Measurements from ENCODE around the gene NSFL1C. TPM values are rescaled to one million over a fixed set of nuclear protein-coding genes. Genes with fewer than 3 reads are reported as not detected.
A peak's percentile ranks its signal among the peaks of the same experiment; 100 is the strongest.

Gene NSFL1C
- total RNA-seq, 6 experiments from 2014 or later: 40.8 to 53.5 (median 43.4) TPM

DNA sequence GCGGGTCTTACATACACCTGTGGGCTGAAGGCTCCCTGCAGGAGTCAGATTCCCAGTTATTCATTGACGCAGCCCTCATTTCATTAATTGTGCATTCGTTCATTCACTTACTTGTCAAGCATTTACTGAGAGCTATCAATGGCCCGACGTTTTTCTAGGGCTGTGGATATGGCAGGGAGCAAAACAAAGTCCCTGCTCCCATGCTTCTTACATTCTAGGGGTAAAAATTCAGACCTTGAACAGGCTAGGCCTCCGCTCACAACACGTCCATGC lies 369 bp upstream of the NSFL1C start:
- H3K27me3 ChIP-seq: no peaks in the 10 kb centered on the region
- peak overlapping the region in 2 of 3 donors; percentile 30 to 66 for H3K27ac ChIP-seq
- H3K4me1 ChIP-seq: peaks cover 0 to 24% (median 11%) of the 10 kb centered on the region in 4 donors
- H3K9me3 ChIP-seq: no peaks in the 10 kb centered on the region
- TF ChIP-seq CTCF (IDR thresholded peaks at IDR 0.05) (peak in 1 of 4 donors; percentile 22), POLR2A (IDR thresholded peaks at IDR 0.05) (no peak)
- WGBS (ENCODE audit: insufficient coverage, low coverage, low lambda C conversion rate, missing lambda C conversion rate): 6% methylated on average over 6 of the region's 7 CpGs
- peak overlapping the region; percentile 94 to 98 (median 96) for H3K4me3 ChIP-seq
- ATAC-seq (no peak), DNase-seq (no peak)
- peaks cover 0 to 9% (median 0%) of the 10 kb centered on the region in 4 donors for H3K36me3 ChIP-seq
- intact Hi-C loops (cut with DNase I): no loop called here

DNA sequence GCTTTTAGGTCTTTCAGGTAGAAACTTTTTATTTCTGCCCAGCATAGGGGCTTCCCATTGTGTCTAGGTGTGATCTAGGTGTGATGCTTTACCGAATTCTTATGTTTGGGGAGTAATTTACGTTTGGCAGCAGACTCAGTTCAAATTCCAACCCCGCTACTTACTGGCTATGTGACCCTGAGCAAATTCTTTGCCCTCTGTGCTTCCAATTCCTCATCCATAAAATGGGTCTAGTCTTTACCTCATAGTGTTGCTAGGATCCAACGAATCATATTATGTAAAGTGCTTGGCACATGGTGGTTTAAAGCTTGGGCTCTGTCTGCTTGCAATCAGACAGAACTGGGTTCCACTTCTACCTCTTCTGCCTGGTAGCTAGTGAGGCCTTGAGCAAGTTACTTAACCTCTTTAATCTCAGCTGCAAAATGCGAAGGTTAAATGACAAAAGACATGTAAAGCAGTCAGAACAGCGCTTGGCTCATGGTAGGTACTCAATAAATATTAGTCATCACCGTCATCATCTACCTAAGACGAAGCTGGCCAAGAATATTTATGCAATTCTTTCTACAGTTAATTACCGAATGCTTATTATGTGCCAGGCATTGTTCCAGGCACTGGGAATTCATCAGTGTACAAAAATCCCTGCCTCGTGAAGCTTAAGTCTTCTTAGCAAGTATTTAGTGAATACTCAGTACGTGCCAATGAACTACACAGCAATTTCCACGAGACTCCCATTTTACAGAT lies 1.0 kb downstream of the NSFL1C start:
- Histone ChIP-seq H3K4me3 (peak overlapping the region; percentile 94 to 98 (median 96)), H3K27ac (peak overlapping the region; percentile 60 to 78 (median 66)), H3K9me3 (no peaks in the 10 kb centered on the region), H3K27me3 (no peaks in the 10 kb centered on the region), H3K4me1 (peaks cover 0 to 24% (median 11%) of the 10 kb centered on the region in 4 donors), H3K36me3 (peaks cover 0 to 17% (median 0%) of the 10 kb centered on the region in 4 donors)
- intact Hi-C loops (cut with DNase I): no loop called here
- WGBS (ENCODE audit: insufficient coverage, low coverage, low lambda C conversion rate, missing lambda C conversion rate): 26% methylated on average over 12 of the region's 12 CpGs
- ATAC-seq (no peak), DNase-seq (no peak)
- TF ChIP-seq POLR2A (IDR thresholded peaks at IDR 0.05): no peak
- no peak for TF ChIP-seq CTCF (IDR thresholded peaks at IDR 0.05)

DNA sequence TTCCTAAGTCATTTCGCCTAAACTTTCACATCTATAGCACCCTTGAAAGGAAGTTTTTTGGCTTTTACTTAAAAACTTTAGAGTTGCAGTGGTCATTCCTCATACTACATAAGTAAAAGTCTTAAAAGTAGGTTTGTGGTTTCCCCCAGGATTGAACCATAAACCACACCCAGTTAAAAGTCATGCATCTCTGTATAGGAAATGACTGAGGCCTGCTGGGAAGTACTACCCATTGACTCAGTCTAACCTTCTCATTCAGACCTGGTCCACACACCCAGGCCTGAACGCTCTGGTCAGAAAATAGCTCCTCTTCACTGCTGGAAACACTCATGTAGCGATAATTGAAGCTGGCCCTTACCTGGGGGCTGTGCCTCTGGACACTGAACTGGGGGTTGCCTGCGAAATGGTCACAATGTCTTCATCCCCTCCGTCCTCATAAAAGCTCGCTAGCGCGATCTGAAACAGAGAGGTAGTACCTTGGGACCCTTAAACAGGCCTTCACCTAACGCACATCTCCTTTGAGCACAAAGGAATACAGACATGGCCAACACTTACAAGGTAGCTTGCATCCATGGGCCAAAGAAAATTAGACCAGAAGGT lies 2.6 kb downstream of the NSFL1C start:
- DNase-seq (no peak), ATAC-seq (no peak)
- H3K27me3 ChIP-seq: no peaks in the 10 kb centered on the region
- H3K27ac ChIP-seq: no peak overlapping the region
- H3K4me1 ChIP-seq: peaks cover 0 to 19% (median 9%) of the 10 kb centered on the region in 4 donors
- intact Hi-C loops (cut with DNase I): no loop called here
- no peak overlapping the region for H3K4me3 ChIP-seq
- H3K9me3 ChIP-seq: no peaks in the 10 kb centered on the region
- 94% methylated on average over 7 of the region's 9 CpGs for WGBS (ENCODE audit: insufficient coverage, low coverage, low lambda C conversion rate, missing lambda C conversion rate)
- peaks cover 0 to 21% (median 3%) of the 10 kb centered on the region in 4 donors for H3K36me3 ChIP-seq
- TF ChIP-seq POLR2A (IDR thresholded peaks at IDR 0.05): no peak
- no peak for TF ChIP-seq CTCF (IDR thresholded peaks at IDR 0.05)

GRCh38 chr20:1462834-1463233 lies 3.8 kb downstream of the NSFL1C start:
- no peak overlapping the region for H3K4me3 ChIP-seq
- H3K4me1 ChIP-seq: peaks cover 0 to 19% (median 9%) of the 10 kb centered on the region in 4 donors
- no peak overlapping the region for H3K27ac ChIP-seq
- DNase-seq (peak in 1 of 3 donors; percentile 10), ATAC-seq (no peak)
- TF ChIP-seq POLR2A (IDR thresholded peaks at IDR 0.05) (no peak), CTCF (IDR thresholded peaks at IDR 0.05) (no peak)
- H3K9me3 ChIP-seq: no peaks in the 10 kb centered on the region
- peaks cover 0 to 30% (median 3%) of the 10 kb centered on the region in 4 donors for H3K36me3 ChIP-seq
- 64% methylated on average over 3 of the region's 3 CpGs for WGBS (ENCODE audit: insufficient coverage, low coverage, low lambda C conversion rate, missing lambda C conversion rate)
- intact Hi-C loops (cut with DNase I): no loop called here
- H3K27me3 ChIP-seq: no peaks in the 10 kb centered on the region
